ENCODE measurements around the gene TBC1D10A.

DNA sequence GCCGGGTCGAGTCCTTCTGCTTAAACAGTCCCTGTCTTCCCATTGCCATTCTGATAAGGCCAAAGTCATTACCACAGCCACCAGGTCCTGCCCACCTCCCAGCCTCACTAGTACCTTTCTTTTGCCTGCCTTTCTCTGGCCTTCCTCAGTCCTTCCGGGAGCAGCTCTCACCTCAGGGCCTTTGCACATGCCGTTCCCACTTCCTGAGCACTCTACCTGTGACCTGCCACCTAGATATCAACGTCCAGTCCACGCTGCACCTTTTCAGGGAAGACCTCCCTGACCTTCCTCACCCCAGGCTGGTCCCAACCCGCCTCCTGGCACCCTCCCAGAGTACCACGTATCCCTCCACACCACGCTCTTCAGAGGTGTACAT lies 52.3 kb downstream of the TBC1D10A start:
- TF ChIP-seq, protein P1, sequence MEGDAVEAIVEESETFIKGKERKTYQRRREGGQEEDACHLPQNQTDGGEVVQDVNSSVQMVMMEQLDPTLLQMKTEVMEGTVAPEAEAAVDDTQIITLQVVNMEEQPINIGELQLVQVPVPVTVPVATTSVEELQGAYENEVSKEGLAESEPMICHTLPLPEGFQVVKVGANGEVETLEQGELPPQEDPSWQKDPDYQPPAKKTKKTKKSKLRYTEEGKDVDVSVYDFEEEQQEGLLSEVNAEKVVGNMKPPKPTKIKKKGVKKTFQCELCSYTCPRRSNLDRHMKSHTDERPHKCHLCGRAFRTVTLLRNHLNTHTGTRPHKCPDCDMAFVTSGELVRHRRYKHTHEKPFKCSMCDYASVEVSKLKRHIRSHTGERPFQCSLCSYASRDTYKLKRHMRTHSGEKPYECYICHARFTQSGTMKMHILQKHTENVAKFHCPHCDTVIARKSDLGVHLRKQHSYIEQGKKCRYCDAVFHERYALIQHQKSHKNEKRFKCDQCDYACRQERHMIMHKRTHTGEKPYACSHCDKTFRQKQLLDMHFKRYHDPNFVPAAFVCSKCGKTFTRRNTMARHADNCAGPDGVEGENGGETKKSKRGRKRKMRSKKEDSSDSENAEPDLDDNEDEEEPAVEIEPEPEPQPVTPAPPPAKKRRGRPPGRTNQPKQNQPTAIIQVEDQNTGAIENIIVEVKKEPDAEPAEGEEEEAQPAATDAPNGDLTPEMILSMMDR (tag by site-specific recombination; IDR thresholded peaks at IDR 0.05) = no peak
- TF ChIP-seq ZNF121 (tag by site-specific recombination; IDR thresholded peaks at IDR 0.05) (no peak), HOXA7 (CRISPR knock-in tag; IDR thresholded peaks at IDR 0.05; ENCODE audit: borderline replicate concordance) (no peak), ZNF670 (tag by site-specific recombination; IDR thresholded peaks at IDR 0.05; ENCODE audit: low read depth) (no peak), ZSCAN16 (tag by site-specific recombination; IDR thresholded peaks at IDR 0.05) (no peak), ZNF747 (tag by site-specific recombination; IDR thresholded peaks at IDR 0.05) (no peak)
- TF ChIP-seq, protein P2, sequence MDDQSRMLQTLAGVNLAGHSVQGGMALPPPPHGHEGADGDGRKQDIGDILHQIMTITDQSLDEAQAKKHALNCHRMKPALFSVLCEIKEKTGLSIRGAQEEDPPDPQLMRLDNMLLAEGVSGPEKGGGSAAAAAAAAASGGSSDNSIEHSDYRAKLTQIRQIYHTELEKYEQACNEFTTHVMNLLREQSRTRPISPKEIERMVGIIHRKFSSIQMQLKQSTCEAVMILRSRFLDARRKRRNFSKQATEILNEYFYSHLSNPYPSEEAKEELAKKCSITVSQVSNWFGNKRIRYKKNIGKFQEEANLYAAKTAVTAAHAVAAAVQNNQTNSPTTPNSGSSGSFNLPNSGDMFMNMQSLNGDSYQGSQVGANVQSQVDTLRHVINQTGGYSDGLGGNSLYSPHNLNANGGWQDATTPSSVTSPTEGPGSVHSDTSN (CRISPR knock-in tag; IDR thresholded peaks at IDR 0.05) = no peak
- TF ChIP-seq, protein P3, sequence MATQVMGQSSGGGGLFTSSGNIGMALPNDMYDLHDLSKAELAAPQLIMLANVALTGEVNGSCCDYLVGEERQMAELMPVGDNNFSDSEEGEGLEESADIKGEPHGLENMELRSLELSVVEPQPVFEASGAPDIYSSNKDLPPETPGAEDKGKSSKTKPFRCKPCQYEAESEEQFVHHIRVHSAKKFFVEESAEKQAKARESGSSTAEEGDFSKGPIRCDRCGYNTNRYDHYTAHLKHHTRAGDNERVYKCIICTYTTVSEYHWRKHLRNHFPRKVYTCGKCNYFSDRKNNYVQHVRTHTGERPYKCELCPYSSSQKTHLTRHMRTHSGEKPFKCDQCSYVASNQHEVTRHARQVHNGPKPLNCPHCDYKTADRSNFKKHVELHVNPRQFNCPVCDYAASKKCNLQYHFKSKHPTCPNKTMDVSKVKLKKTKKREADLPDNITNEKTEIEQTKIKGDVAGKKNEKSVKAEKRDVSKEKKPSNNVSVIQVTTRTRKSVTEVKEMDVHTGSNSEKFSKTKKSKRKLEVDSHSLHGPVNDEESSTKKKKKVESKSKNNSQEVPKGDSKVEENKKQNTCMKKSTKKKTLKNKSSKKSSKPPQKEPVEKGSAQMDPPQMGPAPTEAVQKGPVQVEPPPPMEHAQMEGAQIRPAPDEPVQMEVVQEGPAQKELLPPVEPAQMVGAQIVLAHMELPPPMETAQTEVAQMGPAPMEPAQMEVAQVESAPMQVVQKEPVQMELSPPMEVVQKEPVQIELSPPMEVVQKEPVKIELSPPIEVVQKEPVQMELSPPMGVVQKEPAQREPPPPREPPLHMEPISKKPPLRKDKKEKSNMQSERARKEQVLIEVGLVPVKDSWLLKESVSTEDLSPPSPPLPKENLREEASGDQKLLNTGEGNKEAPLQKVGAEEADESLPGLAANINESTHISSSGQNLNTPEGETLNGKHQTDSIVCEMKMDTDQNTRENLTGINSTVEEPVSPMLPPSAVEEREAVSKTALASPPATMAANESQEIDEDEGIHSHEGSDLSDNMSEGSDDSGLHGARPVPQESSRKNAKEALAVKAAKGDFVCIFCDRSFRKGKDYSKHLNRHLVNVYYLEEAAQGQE (tag by site-specific recombination; IDR thresholded peaks at IDR 0.05) = no peak
- TF ChIP-seq, protein P4, sequence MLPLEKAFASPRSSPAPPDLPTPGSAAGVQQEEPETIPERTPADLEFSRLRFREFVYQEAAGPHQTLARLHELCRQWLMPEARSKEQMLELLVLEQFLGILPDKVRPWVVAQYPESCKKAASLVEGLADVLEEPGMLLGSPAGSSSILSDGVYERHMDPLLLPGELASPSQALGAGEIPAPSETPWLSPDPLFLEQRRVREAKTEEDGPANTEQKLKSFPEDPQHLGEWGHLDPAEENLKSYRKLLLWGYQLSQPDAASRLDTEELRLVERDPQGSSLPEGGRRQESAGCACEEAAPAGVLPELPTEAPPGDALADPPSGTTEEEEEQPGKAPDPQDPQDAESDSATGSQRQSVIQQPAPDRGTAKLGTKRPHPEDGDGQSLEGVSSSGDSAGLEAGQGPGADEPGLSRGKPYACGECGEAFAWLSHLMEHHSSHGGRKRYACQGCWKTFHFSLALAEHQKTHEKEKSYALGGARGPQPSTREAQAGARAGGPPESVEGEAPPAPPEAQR (tag by site-specific recombination; IDR thresholded peaks at IDR 0.05) = no peak
